Stomach (tissue), 4 donors: ENCODE results near the gene TCF12.

Source experiments
- POLR2AphosphoS5 ChIP-seq, 3 donors: sonication (generic); formaldehyde crosslinking; IDR thresholded peaks; one replicate each; pipeline ENCODE4 v1.6.1; 2016; ENCODE audit warnings: antibody characterized with exemption in 3 of 3
- TF ChIP-seq, protein P1 (sequence below), 7 experiments: fragments of 450-650 bp in 4 of 7; fragments of 200-600 bp in 3 of 7; sonication (generic) in 3 of 7; IDR thresholded peaks; one replicate each; pipeline ENCODE4 v1.5.1; 2016 to 2019; ENCODE audit warnings: antibody characterized with exemption in 7 of 7, control low read depth in 2 of 7, mild to moderate bottlenecking in 1 of 7

DNA sequence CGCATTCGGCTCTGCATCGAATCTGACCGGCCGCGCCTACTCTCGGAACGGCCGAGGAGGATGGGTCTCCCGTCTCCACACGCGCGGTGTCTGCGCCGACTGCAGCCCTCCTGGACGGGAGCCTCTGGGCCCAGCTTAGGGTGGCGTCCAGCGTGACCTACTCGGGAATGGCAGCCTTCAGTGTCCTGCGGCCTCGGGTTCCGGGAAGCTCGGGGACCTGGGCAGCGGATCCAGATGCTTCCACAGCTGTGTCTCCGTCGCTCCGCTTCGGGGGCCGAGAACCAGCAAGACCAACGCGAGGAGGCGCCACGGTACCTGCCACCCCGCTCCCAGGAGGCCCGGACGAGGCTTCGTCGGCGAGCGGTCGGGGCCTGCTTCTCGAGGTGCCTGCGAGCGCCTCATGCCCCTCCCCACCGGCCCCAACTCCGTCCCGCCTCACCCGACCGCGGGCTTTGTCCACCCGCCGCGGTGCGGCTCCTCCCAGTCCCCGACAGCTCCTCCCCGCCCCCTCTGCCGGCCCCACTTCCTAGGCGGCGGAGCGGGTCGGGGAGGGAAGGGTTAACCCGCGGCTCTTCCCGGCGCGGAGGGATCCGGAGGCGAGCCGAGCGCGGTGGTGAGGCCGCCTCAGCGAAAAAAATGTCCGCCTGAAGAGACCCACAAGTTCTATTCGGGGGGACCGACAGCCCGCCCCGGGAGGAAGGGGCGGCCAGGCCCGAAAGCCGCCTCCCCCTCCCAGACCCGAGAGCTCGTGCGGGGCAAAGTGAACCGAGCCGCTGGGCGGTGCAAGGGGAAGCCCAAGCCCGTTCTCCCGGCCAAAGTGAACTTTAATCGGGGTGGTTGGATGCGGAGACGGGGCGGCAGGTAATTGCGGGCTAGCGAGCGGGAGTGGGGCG is at the start of gene TCF12:
- TF ChIP-seq, protein P1, sequence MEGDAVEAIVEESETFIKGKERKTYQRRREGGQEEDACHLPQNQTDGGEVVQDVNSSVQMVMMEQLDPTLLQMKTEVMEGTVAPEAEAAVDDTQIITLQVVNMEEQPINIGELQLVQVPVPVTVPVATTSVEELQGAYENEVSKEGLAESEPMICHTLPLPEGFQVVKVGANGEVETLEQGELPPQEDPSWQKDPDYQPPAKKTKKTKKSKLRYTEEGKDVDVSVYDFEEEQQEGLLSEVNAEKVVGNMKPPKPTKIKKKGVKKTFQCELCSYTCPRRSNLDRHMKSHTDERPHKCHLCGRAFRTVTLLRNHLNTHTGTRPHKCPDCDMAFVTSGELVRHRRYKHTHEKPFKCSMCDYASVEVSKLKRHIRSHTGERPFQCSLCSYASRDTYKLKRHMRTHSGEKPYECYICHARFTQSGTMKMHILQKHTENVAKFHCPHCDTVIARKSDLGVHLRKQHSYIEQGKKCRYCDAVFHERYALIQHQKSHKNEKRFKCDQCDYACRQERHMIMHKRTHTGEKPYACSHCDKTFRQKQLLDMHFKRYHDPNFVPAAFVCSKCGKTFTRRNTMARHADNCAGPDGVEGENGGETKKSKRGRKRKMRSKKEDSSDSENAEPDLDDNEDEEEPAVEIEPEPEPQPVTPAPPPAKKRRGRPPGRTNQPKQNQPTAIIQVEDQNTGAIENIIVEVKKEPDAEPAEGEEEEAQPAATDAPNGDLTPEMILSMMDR (IDR thresholded peaks at IDR 0.05), result peak in 4 of 7 experiments; percentile 9 to 43 (median 32)
- TF ChIP-seq POLR2AphosphoS5 (IDR thresholded peaks at IDR 0.05), result peak; percentile 84 to 91 (median 86)
